ENCODE results near the gene NTN1. TPM values are rescaled to one million over a fixed set of nuclear protein-coding genes. Genes with fewer than 3 reads are reported as not detected.

The NTN1 gene
- total and polyA plus RNA-seq, 2 experiments from 2014 or later, result 0.42 to 2.1 TPM

DNA sequence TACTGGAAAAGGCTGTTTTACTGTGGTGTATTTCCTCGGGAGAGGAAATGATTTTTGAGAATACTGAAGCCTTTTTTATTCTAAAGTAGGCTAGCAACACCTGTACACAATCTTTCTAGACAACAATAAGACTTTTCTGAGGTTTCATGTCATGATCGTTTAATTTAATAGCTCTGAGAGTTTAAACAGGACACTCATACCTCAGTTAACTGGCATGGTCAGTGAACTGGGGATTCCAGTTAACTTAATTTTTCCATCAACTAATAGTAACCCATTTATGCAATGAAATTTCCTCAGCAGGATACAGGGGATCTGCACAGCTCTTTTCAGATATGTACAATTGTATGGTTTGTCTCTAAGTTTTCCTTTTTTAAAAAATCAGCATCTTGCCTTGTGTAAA, 262.6 kb downstream of the NTN1 start:
- H3K36me3 ChIP-seq (replicated peaks; ENCODE audit: insufficient read depth, low read depth), result no peaks in the 10 kb centered on the region
- no peak overlapping the region for H3K4me2 ChIP-seq
- H3K9me2 ChIP-seq (replicated peaks; ENCODE audit: insufficient read depth), result no peaks in the 10 kb centered on the region
- H2AFZ ChIP-seq, result no peak overlapping the region
- no peaks in the 10 kb centered on the region for H3K27me3 ChIP-seq
- H3K79me2 ChIP-seq, result no peaks in the 10 kb centered on the region
- no peak for DNase-seq (ENCODE audit: low spot score)
- H3K27ac ChIP-seq, result no peak overlapping the region
- TF ChIP-seq EZH2 (IDR thresholded peaks at IDR 0.05; ENCODE audit: borderline replicate concordance), result no peak
- TF ChIP-seq EZH2phosphoT487 (IDR thresholded peaks at IDR 0.05; ENCODE audit: low read depth, severe bottlenecking, unreplicated experiment), result no peak
- TF ChIP-seq, protein P1, sequence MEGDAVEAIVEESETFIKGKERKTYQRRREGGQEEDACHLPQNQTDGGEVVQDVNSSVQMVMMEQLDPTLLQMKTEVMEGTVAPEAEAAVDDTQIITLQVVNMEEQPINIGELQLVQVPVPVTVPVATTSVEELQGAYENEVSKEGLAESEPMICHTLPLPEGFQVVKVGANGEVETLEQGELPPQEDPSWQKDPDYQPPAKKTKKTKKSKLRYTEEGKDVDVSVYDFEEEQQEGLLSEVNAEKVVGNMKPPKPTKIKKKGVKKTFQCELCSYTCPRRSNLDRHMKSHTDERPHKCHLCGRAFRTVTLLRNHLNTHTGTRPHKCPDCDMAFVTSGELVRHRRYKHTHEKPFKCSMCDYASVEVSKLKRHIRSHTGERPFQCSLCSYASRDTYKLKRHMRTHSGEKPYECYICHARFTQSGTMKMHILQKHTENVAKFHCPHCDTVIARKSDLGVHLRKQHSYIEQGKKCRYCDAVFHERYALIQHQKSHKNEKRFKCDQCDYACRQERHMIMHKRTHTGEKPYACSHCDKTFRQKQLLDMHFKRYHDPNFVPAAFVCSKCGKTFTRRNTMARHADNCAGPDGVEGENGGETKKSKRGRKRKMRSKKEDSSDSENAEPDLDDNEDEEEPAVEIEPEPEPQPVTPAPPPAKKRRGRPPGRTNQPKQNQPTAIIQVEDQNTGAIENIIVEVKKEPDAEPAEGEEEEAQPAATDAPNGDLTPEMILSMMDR (IDR thresholded peaks at IDR 0.05; ENCODE audit: poor library complexity), result no peak
- no peaks in the 10 kb centered on the region for H3K9me3 ChIP-seq (ENCODE audit: low read depth)
- no peak overlapping the region for H3K4me3 ChIP-seq
- no peaks in the 10 kb centered on the region for H4K20me1 ChIP-seq (ENCODE audit: insufficient read depth, poor library complexity, severe bottlenecking)
- 56% methylated on average over 2 of the region's 2 CpGs for WGBS (ENCODE audit: low lambda C conversion rate, missing lambda C conversion rate)
- H3K4me1 ChIP-seq (ENCODE audit: insufficient read depth), result no peaks in the 10 kb centered on the region

DNA sequence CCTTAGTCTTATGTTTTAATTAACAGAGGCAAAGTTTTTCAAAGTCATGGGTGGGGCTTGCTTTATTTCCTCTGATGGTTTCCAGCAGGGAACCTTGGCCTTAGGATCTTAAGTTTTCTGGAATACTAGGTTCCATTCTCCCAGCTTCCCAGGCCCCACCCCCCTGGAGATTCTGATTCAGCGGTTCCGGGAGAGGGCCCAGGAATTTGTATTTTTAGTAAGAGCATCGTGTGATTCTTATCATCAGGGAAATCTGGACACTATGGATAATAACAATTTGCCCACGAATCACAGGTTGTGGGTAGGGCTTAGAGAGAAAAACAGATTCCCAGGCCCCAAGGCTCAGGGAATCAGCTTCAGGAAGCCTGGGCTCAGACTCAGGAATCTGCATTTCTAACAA, 263.6 kb downstream of the NTN1 start:
- no peak overlapping the region for H3K27ac ChIP-seq
- TF ChIP-seq EZH2phosphoT487 (IDR thresholded peaks at IDR 0.05; ENCODE audit: low read depth, severe bottlenecking, unreplicated experiment) (no peak), EZH2 (IDR thresholded peaks at IDR 0.05; ENCODE audit: borderline replicate concordance) (no peak)
- TF ChIP-seq, protein P1 (IDR thresholded peaks at IDR 0.05; ENCODE audit: poor library complexity), result no peak
- no peaks in the 10 kb centered on the region for H4K20me1 ChIP-seq (ENCODE audit: insufficient read depth, poor library complexity, severe bottlenecking)
- H2AFZ ChIP-seq, result no peak overlapping the region
- H3K9me2 ChIP-seq (replicated peaks; ENCODE audit: insufficient read depth), result no peaks in the 10 kb centered on the region
- H3K4me1 ChIP-seq (ENCODE audit: insufficient read depth), result no peaks in the 10 kb centered on the region
- no peaks in the 10 kb centered on the region for H3K9me3 ChIP-seq (ENCODE audit: low read depth)
- no peak overlapping the region for H3K4me2 ChIP-seq
- H3K27me3 ChIP-seq, result no peaks in the 10 kb centered on the region
- no peak overlapping the region for H3K4me3 ChIP-seq
- no peak for DNase-seq (ENCODE audit: low spot score)
- no peaks in the 10 kb centered on the region for H3K79me2 ChIP-seq
- no peaks in the 10 kb centered on the region for H3K36me3 ChIP-seq (replicated peaks; ENCODE audit: insufficient read depth, low read depth)
- WGBS (ENCODE audit: low lambda C conversion rate, missing lambda C conversion rate), result 73% methylated on average over 4 of the region's 4 CpGs

DNA sequence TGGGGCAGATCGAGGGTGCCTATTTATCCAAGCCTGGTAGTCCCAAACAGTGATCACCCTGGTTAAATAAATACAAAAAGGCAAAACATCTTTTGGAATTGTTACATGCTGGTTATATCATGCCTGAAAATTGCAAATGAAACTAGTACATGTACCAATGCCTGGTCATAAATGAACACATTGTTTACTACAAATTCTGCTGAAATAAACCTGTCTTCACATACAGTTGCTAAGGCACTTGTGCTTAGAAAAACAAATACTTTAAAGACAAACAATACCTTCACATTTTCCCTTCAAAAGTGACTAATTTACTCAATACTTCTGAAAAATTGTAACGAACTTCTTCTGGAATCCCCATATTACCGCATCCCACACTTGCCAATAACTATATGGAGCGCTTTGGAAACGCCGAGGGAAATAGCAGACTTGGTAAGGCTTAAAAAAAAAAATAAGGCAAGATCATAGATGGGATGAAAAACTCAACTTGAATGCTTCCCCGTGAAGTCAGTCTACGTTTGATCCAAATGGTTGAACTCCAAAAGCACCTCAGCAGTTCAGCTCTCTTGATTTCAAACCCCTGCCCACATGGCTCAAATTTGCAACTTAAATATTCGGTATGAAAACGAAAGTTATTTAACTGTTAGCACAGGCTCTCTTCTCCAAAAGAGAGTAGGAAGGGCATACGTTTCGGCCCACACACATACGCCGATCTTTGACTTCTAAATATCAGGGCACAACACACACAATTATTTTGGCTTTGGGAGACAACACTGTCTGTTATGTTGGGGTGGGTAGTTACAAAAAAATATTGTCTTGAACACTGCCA, 264.5 kb downstream of the NTN1 start:
- TF ChIP-seq, protein P1 (IDR thresholded peaks at IDR 0.05; ENCODE audit: poor library complexity), result no peak
- no peak for TF ChIP-seq EZH2 (IDR thresholded peaks at IDR 0.05; ENCODE audit: borderline replicate concordance)
- no peak for TF ChIP-seq EZH2phosphoT487 (IDR thresholded peaks at IDR 0.05; ENCODE audit: low read depth, severe bottlenecking, unreplicated experiment)
- WGBS (ENCODE audit: low lambda C conversion rate, missing lambda C conversion rate), result 94% methylated on average over 14 of the region's 14 CpGs

More for the DNA sequence above, 264.5 kb downstream of the NTN1 start:
- no peak for DNase-seq (ENCODE audit: low spot score)
- Histone ChIP-seq H4K20me1 (ENCODE audit: insufficient read depth, poor library complexity, severe bottlenecking) (no peaks in the 10 kb centered on the region), H3K4me1 (ENCODE audit: insufficient read depth) (no peaks in the 10 kb centered on the region), H2AFZ (no peak overlapping the region), H3K9me2 (replicated peaks; ENCODE audit: insufficient read depth) (no peaks in the 10 kb centered on the region), H3K27me3 (no peaks in the 10 kb centered on the region), H3K27ac (no peak overlapping the region), H3K79me2 (no peaks in the 10 kb centered on the region), H3K4me3 (no peak overlapping the region), H3K9me3 (ENCODE audit: low read depth) (no peaks in the 10 kb centered on the region), H3K36me3 (replicated peaks; ENCODE audit: insufficient read depth, low read depth) (no peaks in the 10 kb centered on the region), H3K4me2 (no peak overlapping the region)

All from hepatocyte (in vitro differentiated cells).